ENCODE measurements around the gene LRRC57. TPM values are rescaled to one million over a fixed set of nuclear protein-coding genes. Genes with fewer than 3 reads are reported as not detected.

The LRRC57 gene
- total and polyA plus RNA-seq, 2 of the 13 experiments (the other 11 are each of a cell fraction or from before 2014, with no cell fraction given): 5.8 to 14.8 TPM

GRCh38 chr15:42591238-42591934 lies 42.8 kb upstream of the LRRC57 start (continued):
- 0 out of 2 replicates have a peak, but pooled peaks have one; percentile 38 for TF ChIP-seq ADNP (CRISPR knock-in tag; IDR thresholded peaks at IDR 0.05)
- TF ChIP-seq, protein P1, sequence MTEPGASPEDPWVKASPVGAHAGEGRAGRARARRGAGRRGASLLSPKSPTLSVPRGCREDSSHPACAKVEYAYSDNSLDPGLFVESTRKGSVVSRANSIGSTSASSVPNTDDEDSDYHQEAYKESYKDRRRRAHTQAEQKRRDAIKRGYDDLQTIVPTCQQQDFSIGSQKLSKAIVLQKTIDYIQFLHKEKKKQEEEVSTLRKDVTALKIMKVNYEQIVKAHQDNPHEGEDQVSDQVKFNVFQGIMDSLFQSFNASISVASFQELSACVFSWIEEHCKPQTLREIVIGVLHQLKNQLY (CRISPR knock-in tag; IDR thresholded peaks at IDR 0.05): no peak
- no peak for TF ChIP-seq RORA (CRISPR knock-in tag; IDR thresholded peaks at IDR 0.05)
- no peak for TF ChIP-seq SP4 (CRISPR knock-in tag; IDR thresholded peaks at IDR 0.05)
- TF ChIP-seq AKAP8 (CRISPR knock-in tag; IDR thresholded peaks at IDR 0.05): no peak
- TF ChIP-seq RXRA (CRISPR knock-in tag; IDR thresholded peaks at IDR 0.05): peak; percentile 2; the same call in 1 of the 2 replicates
- peak; percentile 44; the same call in 1 of the 2 replicates for TF ChIP-seq CEBPG (CRISPR knock-in tag; IDR thresholded peaks at IDR 0.05)
- peak; percentile 50; the same call in 1 of the 2 replicates for TF ChIP-seq HNF4A (CRISPR knock-in tag; IDR thresholded peaks at IDR 0.05)
- TF ChIP-seq, protein P2, sequence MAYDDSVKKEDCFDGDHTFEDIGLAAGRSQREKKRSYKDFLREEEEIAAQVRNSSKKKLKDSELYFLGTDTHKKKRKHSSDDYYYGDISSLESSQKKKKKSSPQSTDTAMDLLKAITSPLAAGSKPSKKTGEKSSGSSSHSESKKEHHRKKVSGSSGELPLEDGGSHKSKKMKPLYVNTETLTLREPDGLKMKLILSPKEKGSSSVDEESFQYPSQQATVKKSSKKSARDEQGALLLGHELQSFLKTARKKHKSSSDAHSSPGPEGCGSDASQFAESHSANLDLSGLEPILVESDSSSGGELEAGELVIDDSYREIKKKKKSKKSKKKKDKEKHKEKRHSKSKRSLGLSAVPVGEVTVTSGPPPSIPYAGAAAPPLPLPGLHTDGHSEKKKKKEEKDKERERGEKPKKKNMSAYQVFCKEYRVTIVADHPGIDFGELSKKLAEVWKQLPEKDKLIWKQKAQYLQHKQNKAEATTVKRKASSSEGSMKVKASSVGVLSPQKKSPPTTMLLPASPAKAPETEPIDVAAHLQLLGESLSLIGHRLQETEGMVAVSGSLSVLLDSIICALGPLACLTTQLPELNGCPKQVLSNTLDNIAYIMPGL (CRISPR knock-in tag; IDR thresholded peaks at IDR 0.05; ENCODE audit: borderline replicate concordance in 1 of 2, low read depth in 1 of 2): peak in 1 of 2 experiments; percentile 38; a peak in 1 of 4 replicates
- TF ChIP-seq TBX2 (CRISPR knock-in tag; IDR thresholded peaks at IDR 0.05; ENCODE audit: borderline replicate concordance): peak; percentile 55; the same call in 1 of the 2 replicates
- 0 out of 2 replicates have a peak, but pooled peaks have one; percentile 10 for TF ChIP-seq ZFX (CRISPR knock-in tag; IDR thresholded peaks at IDR 0.05; ENCODE audit: low read depth)
- 0 out of 2 replicates have a peak, but pooled peaks have one; percentile 35 for TF ChIP-seq HNF4G (IDR thresholded peaks at IDR 0.05; ENCODE audit: borderline replicate concordance, low read depth, low read length)
- TF ChIP-seq HNF4G (CRISPR knock-in tag; IDR thresholded peaks at IDR 0.05; ENCODE audit: borderline replicate concordance, low read depth): no peak
- peak; percentile 44; the same call in 1 of the 2 replicates for TF ChIP-seq ELF4 (CRISPR knock-in tag; IDR thresholded peaks at IDR 0.05; ENCODE audit: borderline replicate concordance)
- TF ChIP-seq MTERF4 (CRISPR knock-in tag; IDR thresholded peaks at IDR 0.05): no peak
- TF ChIP-seq ARID5B (CRISPR knock-in tag; IDR thresholded peaks at IDR 0.05): peak; percentile 30; the same call in 1 of the 2 replicates
- peak; percentile 81 for TF ChIP-seq ZNF121 (CRISPR knock-in tag; IDR thresholded peaks at IDR 0.05)
- TF ChIP-seq FOXJ3 (CRISPR knock-in tag; IDR thresholded peaks at IDR 0.05; ENCODE audit: borderline replicate concordance): 0 out of 2 replicates have a peak, but pooled peaks have one; percentile 36

All from HepG2 (cell line).